ENCODE data around the gene INSIG1. TPM values are rescaled to one million over a fixed set of nuclear protein-coding genes. Genes with fewer than 3 reads are reported as not detected.

Gene INSIG1
- polyA plus RNA-seq, 1 of the 3 experiments (the other 2 are of a cell fraction): 6.4 TPM

- TF ChIP-seq CTCF (IDR thresholded peaks at IDR 0.05): no peak
- TF ChIP-seq EZH2phosphoT487 (IDR thresholded peaks at IDR 0.05; ENCODE audit: borderline replicate concordance, low read depth): no peak
Observed at GRCh38 chr7:155294511-155294778, 3.2 kb upstream of the INSIG1 start (continued).

GRCh38 chr7:155295511-155295910 is 2.2 kb upstream of the INSIG1 start:
- Histone ChIP-seq H2AFZ (ENCODE audit: low read depth) (no peak overlapping the region), H3K27ac (ENCODE audit: low read depth in 2 of 2, low read length in 1 of 2) (no peak overlapping the region), H3K9me2 (no peaks in the 10 kb centered on the region), H3K9ac (no peak overlapping the region), H3K27me3 (ENCODE audit: insufficient read depth) (no peaks in the 10 kb centered on the region), H3K9me3 (no peaks in the 10 kb centered on the region), H4K20me1 (ENCODE audit: insufficient read depth) (peaks cover 13% of the 10 kb centered on the region; the same call in 1 of the 2 replicates), H3K4me1 (ENCODE audit: control insufficient read depth in 1 of 2, insufficient read depth in 2 of 2, low read depth in 1 of 2, low read length in 1 of 2) (peaks cover 12 to 32% of the 10 kb centered on the region in 2 experiments), H3K4me2 (no peak overlapping the region), H3K4me3 (ENCODE audit: low read depth in 2 of 2, low read length in 1 of 2) (no peak overlapping the region), H3K36me3 (replicated peaks in 1 of 2; ENCODE audit: control insufficient read depth in 1 of 2, insufficient read depth in 2 of 2, low read length in 1 of 2) (peaks cover 0 to 6% of the 10 kb centered on the region in 2 experiments), H3K79me2 (ENCODE audit: insufficient read depth) (peaks cover 10% of the 10 kb centered on the region), H3F3A (replicated peaks; ENCODE audit: insufficient read depth) (peaks cover 8% of the 10 kb centered on the region)
- TF ChIP-seq RXRA (IDR thresholded peaks at IDR 0.05; ENCODE audit: borderline replicate concordance, low read depth) (no peak), EZH2phosphoT487 (IDR thresholded peaks at IDR 0.05; ENCODE audit: borderline replicate concordance, low read depth) (no peak), CTCF (IDR thresholded peaks at IDR 0.05) (no peak), ZBTB33 (IDR thresholded peaks at IDR 0.05; ENCODE audit: borderline replicate concordance, low read depth) (no peak), REST (IDR thresholded peaks at IDR 0.05; ENCODE audit: low read depth, low read length) (no peak), NFIC (IDR thresholded peaks at IDR 0.05; ENCODE audit: borderline replicate concordance) (no peak), TEAD4 (IDR thresholded peaks at IDR 0.05; ENCODE audit: borderline replicate concordance, insufficient read depth) (no peak)
- ChIA-PET CTCF (interaction anchor here (0.9 to 2.6 kb wide), 3 partner anchors 12 to 381 kb away, joined by 3 to 11 read pairs (median 7); no protein-coding TSS in a partner anchor), POLR2A (no interaction called here)
- 94% methylated on average over 7 of the region's 7 CpGs for WGBS (ENCODE audit: low lambda C conversion rate)
- DNase-seq: no peak

Measured in SK-N-SH (cell line).